Measurements from ENCODE around the gene USP37. TPM values are rescaled to one million over a fixed set of nuclear protein-coding genes. Genes with fewer than 3 reads are reported as not detected.

Gene USP37
- polyA plus RNA-seq, 2 donors, result 1.8 to 2.3 TPM

GRCh38 chr2:218485986-218486667 lies 82.0 kb downstream of the USP37 start:
- Histone ChIP-seq H3K9me3 (ENCODE audit: control insufficient read depth in 2 of 2, insufficient read depth in 1 of 2, low read depth in 1 of 2, low read length in 1 of 2) (no peaks in the 10 kb centered on the region), H3K4me1 (ENCODE audit: control insufficient read depth in 2 of 2, insufficient read depth in 2 of 2, low read length in 1 of 2) (no peaks in the 10 kb centered on the region), H3K27me3 (ENCODE audit: control insufficient read depth in 1 of 2, insufficient read depth in 2 of 2, low read length in 2 of 2) (no peaks in the 10 kb centered on the region), H3K36me3 (ENCODE audit: control insufficient read depth in 2 of 2, insufficient read depth in 2 of 2, low read length in 1 of 2) (peaks cover 0 to 3% of the 10 kb centered on the region in 2 donors), H3K27ac (ENCODE audit: low read depth in 2 of 2, low read length in 1 of 2) (no peak overlapping the region), H3K4me3 (ENCODE audit: low read depth in 1 of 2, low read length in 2 of 2) (no peak overlapping the region)
- WGBS, 2 donors, result 61 to 63% methylated on average over 7 of the region's 7 CpGs

- no peak overlapping the region for H3K4me3 ChIP-seq (ENCODE audit: low read depth in 1 of 2, low read length in 2 of 2)
- no peak overlapping the region for H3K27ac ChIP-seq (ENCODE audit: low read depth in 2 of 2, low read length in 1 of 2)
- no peaks in the 10 kb centered on the region for H3K9me3 ChIP-seq (ENCODE audit: control insufficient read depth in 2 of 2, insufficient read depth in 1 of 2, low read depth in 1 of 2, low read length in 1 of 2)
- H3K27me3 ChIP-seq (ENCODE audit: control insufficient read depth in 1 of 2, insufficient read depth in 2 of 2, low read length in 2 of 2), result no peaks in the 10 kb centered on the region
- H3K36me3 ChIP-seq (ENCODE audit: control insufficient read depth in 2 of 2, insufficient read depth in 2 of 2, low read length in 1 of 2), result no peaks in the 10 kb centered on the region
- H3K4me1 ChIP-seq (ENCODE audit: control insufficient read depth in 2 of 2, insufficient read depth in 2 of 2, low read length in 1 of 2), result no peaks in the 10 kb centered on the region
- WGBS, 2 donors, result 63 to 68% methylated on average over 1 of the region's 1 CpG
Observed at GRCh38 chr2:218482651-218483050, 85.5 kb downstream of the USP37 start.

- no peak overlapping the region for H3K27ac ChIP-seq (ENCODE audit: low read depth in 2 of 2, low read length in 1 of 2)
- WGBS, 2 donors, result 93 to 99% methylated on average over 2 of the region's 2 CpGs
Observed at GRCh38 chr2:218479595-218479994, 88.6 kb downstream of the USP37 start.

GRCh38 chr2:218478544-218478943 lies 89.6 kb downstream of the USP37 start:
- Histone ChIP-seq H3K4me1 (ENCODE audit: control insufficient read depth in 2 of 2, insufficient read depth in 2 of 2, low read length in 1 of 2) (no peaks in the 10 kb centered on the region), H3K4me3 (ENCODE audit: low read depth in 1 of 2, low read length in 2 of 2) (no peak overlapping the region), H3K9me3 (ENCODE audit: control insufficient read depth in 2 of 2, insufficient read depth in 1 of 2, low read depth in 1 of 2, low read length in 1 of 2) (no peaks in the 10 kb centered on the region), H3K36me3 (ENCODE audit: control insufficient read depth in 2 of 2, insufficient read depth in 2 of 2, low read length in 1 of 2) (no peaks in the 10 kb centered on the region), H3K27ac (ENCODE audit: low read depth in 2 of 2, low read length in 1 of 2) (no peak overlapping the region), H3K27me3 (ENCODE audit: control insufficient read depth in 1 of 2, insufficient read depth in 2 of 2, low read length in 2 of 2) (no peaks in the 10 kb centered on the region)
- WGBS, 2 donors, result 73 to 79% methylated on average over 2 of the region's 2 CpGs

More at GRCh38 chr2:218479595-218479994, 88.6 kb downstream of the USP37 start:
- Histone ChIP-seq H3K9me3 (ENCODE audit: control insufficient read depth in 2 of 2, insufficient read depth in 1 of 2, low read depth in 1 of 2, low read length in 1 of 2) (no peaks in the 10 kb centered on the region), H3K4me3 (ENCODE audit: low read depth in 1 of 2, low read length in 2 of 2) (no peak overlapping the region), H3K36me3 (ENCODE audit: control insufficient read depth in 2 of 2, insufficient read depth in 2 of 2, low read length in 1 of 2) (no peaks in the 10 kb centered on the region), H3K27me3 (ENCODE audit: control insufficient read depth in 1 of 2, insufficient read depth in 2 of 2, low read length in 2 of 2) (no peaks in the 10 kb centered on the region), H3K4me1 (ENCODE audit: control insufficient read depth in 2 of 2, insufficient read depth in 2 of 2, low read length in 1 of 2) (no peaks in the 10 kb centered on the region)

- H3K4me3 ChIP-seq (ENCODE audit: low read depth in 1 of 2, low read length in 2 of 2), result no peak overlapping the region
- H3K27ac ChIP-seq (ENCODE audit: low read depth in 2 of 2, low read length in 1 of 2), result no peak overlapping the region
- no peaks in the 10 kb centered on the region for H3K4me1 ChIP-seq (ENCODE audit: control insufficient read depth in 2 of 2, insufficient read depth in 2 of 2, low read length in 1 of 2)
- H3K27me3 ChIP-seq (ENCODE audit: control insufficient read depth in 1 of 2, insufficient read depth in 2 of 2, low read length in 2 of 2), result no peaks in the 10 kb centered on the region
- H3K9me3 ChIP-seq (ENCODE audit: control insufficient read depth in 2 of 2, insufficient read depth in 1 of 2, low read depth in 1 of 2, low read length in 1 of 2), result no peaks in the 10 kb centered on the region
- peaks cover 0 to 2% of the 10 kb centered on the region in 2 donors for H3K36me3 ChIP-seq (ENCODE audit: control insufficient read depth in 2 of 2, insufficient read depth in 2 of 2, low read length in 1 of 2)
Observed at GRCh38 chr2:218477247-218477646, 90.9 kb downstream of the USP37 start.

- Histone ChIP-seq H3K9me3 (ENCODE audit: control insufficient read depth in 2 of 2, insufficient read depth in 1 of 2, low read depth in 1 of 2, low read length in 1 of 2) (no peaks in the 10 kb centered on the region), H3K4me3 (ENCODE audit: low read depth in 1 of 2, low read length in 2 of 2) (no peak overlapping the region), H3K36me3 (ENCODE audit: control insufficient read depth in 2 of 2, insufficient read depth in 2 of 2, low read length in 1 of 2) (peaks cover 0 to 2% of the 10 kb centered on the region in 2 donors), H3K27me3 (ENCODE audit: control insufficient read depth in 1 of 2, insufficient read depth in 2 of 2, low read length in 2 of 2) (no peaks in the 10 kb centered on the region), H3K27ac (ENCODE audit: low read depth in 2 of 2, low read length in 1 of 2) (no peak overlapping the region), H3K4me1 (ENCODE audit: control insufficient read depth in 2 of 2, insufficient read depth in 2 of 2, low read length in 1 of 2) (no peaks in the 10 kb centered on the region)
- 42 to 62% methylated on average over 3 of the region's 3 CpGs for WGBS, 2 donors
Observed at GRCh38 chr2:218476676-218477075, 91.5 kb downstream of the USP37 start.

GRCh38 chr2:218474527-218474926 lies 93.6 kb downstream of the USP37 start:
- WGBS, 2 donors, result 62 to 69% methylated on average over 3 of the region's 3 CpGs
- no peaks in the 10 kb centered on the region for H3K9me3 ChIP-seq (ENCODE audit: control insufficient read depth in 2 of 2, insufficient read depth in 1 of 2, low read depth in 1 of 2, low read length in 1 of 2)
- H3K4me3 ChIP-seq (ENCODE audit: low read depth in 1 of 2, low read length in 2 of 2), result no peak overlapping the region
- H3K4me1 ChIP-seq (ENCODE audit: control insufficient read depth in 2 of 2, insufficient read depth in 2 of 2, low read length in 1 of 2), result no peaks in the 10 kb centered on the region
- H3K27me3 ChIP-seq (ENCODE audit: control insufficient read depth in 1 of 2, insufficient read depth in 2 of 2, low read length in 2 of 2), result no peaks in the 10 kb centered on the region
- peaks cover 0 to 2% of the 10 kb centered on the region in 2 donors for H3K36me3 ChIP-seq (ENCODE audit: control insufficient read depth in 2 of 2, insufficient read depth in 2 of 2, low read length in 1 of 2)
- no peak overlapping the region for H3K27ac ChIP-seq (ENCODE audit: low read depth in 2 of 2, low read length in 1 of 2)

- H3K4me3 ChIP-seq (ENCODE audit: low read depth in 1 of 2, low read length in 2 of 2), result no peak overlapping the region
- H3K27me3 ChIP-seq (ENCODE audit: control insufficient read depth in 1 of 2, insufficient read depth in 2 of 2, low read length in 2 of 2), result no peaks in the 10 kb centered on the region
- peaks cover 0 to 2% of the 10 kb centered on the region in 2 donors for H3K36me3 ChIP-seq (ENCODE audit: control insufficient read depth in 2 of 2, insufficient read depth in 2 of 2, low read length in 1 of 2)
- no peaks in the 10 kb centered on the region for H3K9me3 ChIP-seq (ENCODE audit: control insufficient read depth in 2 of 2, insufficient read depth in 1 of 2, low read depth in 1 of 2, low read length in 1 of 2)
- no peak overlapping the region for H3K27ac ChIP-seq (ENCODE audit: low read depth in 2 of 2, low read length in 1 of 2)
- H3K4me1 ChIP-seq (ENCODE audit: control insufficient read depth in 2 of 2, insufficient read depth in 2 of 2, low read length in 1 of 2), result no peaks in the 10 kb centered on the region
Observed at GRCh38 chr2:218472988-218473387, 95.2 kb downstream of the USP37 start.

- H3K36me3 ChIP-seq (ENCODE audit: control insufficient read depth in 2 of 2, insufficient read depth in 2 of 2, low read length in 1 of 2), result peaks cover 0 to 2% of the 10 kb centered on the region in 2 donors
- no peak overlapping the region for H3K27ac ChIP-seq (ENCODE audit: low read depth in 2 of 2, low read length in 1 of 2)
- H3K4me3 ChIP-seq (ENCODE audit: low read depth in 1 of 2, low read length in 2 of 2), result no peak overlapping the region
- no peaks in the 10 kb centered on the region for H3K27me3 ChIP-seq (ENCODE audit: control insufficient read depth in 1 of 2, insufficient read depth in 2 of 2, low read length in 2 of 2)
- H3K4me1 ChIP-seq (ENCODE audit: control insufficient read depth in 2 of 2, insufficient read depth in 2 of 2, low read length in 1 of 2), result no peaks in the 10 kb centered on the region
- 69 to 74% methylated on average over 5 of the region's 5 CpGs for WGBS, 2 donors
- H3K9me3 ChIP-seq (ENCODE audit: control insufficient read depth in 2 of 2, insufficient read depth in 1 of 2, low read depth in 1 of 2, low read length in 1 of 2), result no peaks in the 10 kb centered on the region
Observed at GRCh38 chr2:218471982-218472381, 96.2 kb downstream of the USP37 start.

- H3K36me3 ChIP-seq (ENCODE audit: control insufficient read depth in 2 of 2, insufficient read depth in 2 of 2, low read length in 1 of 2), result peaks cover 0 to 2% of the 10 kb centered on the region in 2 donors
- no peaks in the 10 kb centered on the region for H3K9me3 ChIP-seq (ENCODE audit: control insufficient read depth in 2 of 2, insufficient read depth in 1 of 2, low read depth in 1 of 2, low read length in 1 of 2)
- no peak overlapping the region for H3K27ac ChIP-seq (ENCODE audit: low read depth in 2 of 2, low read length in 1 of 2)
- WGBS, 2 donors, result 86 to 88% methylated on average over 2 of the region's 2 CpGs
- H3K27me3 ChIP-seq (ENCODE audit: control insufficient read depth in 1 of 2, insufficient read depth in 2 of 2, low read length in 2 of 2), result no peaks in the 10 kb centered on the region
- H3K4me3 ChIP-seq (ENCODE audit: low read depth in 1 of 2, low read length in 2 of 2), result no peak overlapping the region
- H3K4me1 ChIP-seq (ENCODE audit: control insufficient read depth in 2 of 2, insufficient read depth in 2 of 2, low read length in 1 of 2), result no peaks in the 10 kb centered on the region
Observed at GRCh38 chr2:218471036-218471435, 97.1 kb downstream of the USP37 start.
